GM23248 (cell line): Measurements from ENCODE around the gene TNNI3K.

Experiments
- EZH2 ChIP-seq: fragments of 200-600 bp; sonication (generic); IDR thresholded peaks from 2 replicates; pipeline ENCODE4 v1.6.1; 2018; ENCODE audit warnings: antibody characterized with exemption, mild to moderate bottlenecking; ENCODE audit not compliant: insufficient read depth, poor library complexity, severe bottlenecking
- EZH2phosphoT487 ChIP-seq: fragments of 200-600 bp; sonication (generic); IDR thresholded peaks from 2 replicates; pipeline ENCODE4 v1.6.1; 2018; ENCODE audit warnings: antibody characterized with exemption, moderate library complexity, mild to moderate bottlenecking, low read depth; ENCODE audit not compliant: insufficient read depth

DNA sequence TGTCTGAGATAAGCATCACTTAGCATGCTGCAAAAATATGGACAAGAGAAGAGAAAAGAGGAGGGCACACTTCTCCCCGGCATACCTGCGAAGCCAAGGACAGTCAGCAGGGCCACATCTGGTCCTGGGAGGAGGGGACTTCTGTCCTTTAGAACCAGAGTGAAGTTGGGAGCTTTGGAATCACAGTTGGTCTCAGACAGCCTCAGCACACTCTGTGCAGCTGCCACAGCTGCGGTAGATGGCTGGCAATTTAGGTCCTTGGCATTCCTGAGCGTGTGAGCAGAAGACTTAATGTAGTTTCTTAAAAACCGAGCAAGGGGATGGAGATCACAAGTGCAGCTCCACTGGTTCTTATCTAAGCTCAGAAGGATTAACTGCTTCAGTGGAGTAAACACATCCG is 244.9 kb downstream of the TNNI3K start:
- TF ChIP-seq EZH2phosphoT487 (no peak), EZH2 (no peak)
